Measurements from ENCODE around the gene FGD3. TPM values are rescaled to one million over a fixed set of nuclear protein-coding genes. Genes with fewer than 3 reads are reported as not detected.

The FGD3 gene
- total and polyA plus RNA-seq, 2 donors (not counting 1 experiment from before 2014, with no cell fraction given): 130 to 134 TPM

DNA sequence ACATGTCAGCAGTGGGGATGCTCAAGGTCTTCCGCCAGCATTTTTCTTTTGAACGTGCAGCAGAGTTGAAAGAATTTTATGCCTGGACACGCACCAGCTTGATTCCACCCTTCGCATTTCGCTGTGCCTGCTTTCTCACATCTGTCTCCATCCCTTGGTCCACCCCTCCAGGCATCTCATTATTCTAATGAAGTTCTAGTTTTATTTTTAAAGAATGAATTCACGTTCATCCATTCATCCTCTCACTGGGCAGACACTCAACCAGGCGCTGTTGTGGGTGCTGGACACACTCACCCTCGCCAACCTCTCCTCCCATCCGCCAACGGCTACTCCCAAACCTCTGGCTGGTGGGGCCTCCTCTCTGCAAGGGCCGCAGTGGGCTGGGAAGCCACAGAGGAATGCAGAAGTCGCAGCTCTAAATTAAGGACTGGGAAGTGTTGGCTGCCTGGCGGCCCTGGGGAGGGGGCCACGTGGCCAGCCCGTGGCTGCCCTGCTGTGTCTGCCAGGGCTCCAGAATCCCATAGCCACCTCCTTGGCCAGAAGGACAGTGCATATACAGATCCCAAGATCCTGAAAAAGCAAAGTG is 117.9 kb downstream of the FGD3 start:
- Mint-ChIP-seq H3K9me3 (ENCODE audit: insufficient read depth) (no peaks in the 10 kb centered on the region), H3K27me3 (no peaks in the 10 kb centered on the region), H3K27ac (peak overlapping the region; percentile 99), H3K4me1 (peaks cover 74% of the 10 kb centered on the region), H3K4me3 (peak overlapping the region; percentile 92)
- peaks cover 57 to 58% of the 10 kb centered on the region in 2 donors for H3K4me1 ChIP-seq (ENCODE audit: control insufficient read depth in 2 of 2, insufficient read depth in 2 of 2, low read length in 2 of 2)
- ChIA-PET CTCF (interaction anchor here (0.9 to 1.8 kb wide), 8 partner anchors 29 to 108 kb away, joined by 3 to 14 read pairs (median 4); partner anchors contain the start of gene CARD19), POLR2A (interaction anchor here (0.6 to 5.4 kb wide), 5 partner anchors 15 to 39 kb away, joined by 5 to 36 read pairs (median 7); partner anchors contain the start of gene CARD19)
- H3K27me3 ChIP-seq (replicated peaks in 1 of 4; ENCODE audit: control extremely low read depth in 1 of 4, control insufficient read depth in 3 of 4, insufficient read depth in 4 of 4, low read length in 3 of 4): no peaks in the 10 kb centered on the region
- DNase-seq (no peak), ATAC-seq (ENCODE audit: low read depth) (no peak)
- 39% methylated on average over 11 of the region's 15 CpGs for WGBS (ENCODE audit: insufficient coverage)
- H3K4me3 ChIP-seq (ENCODE audit: control extremely low read depth in 1 of 5, extremely low read depth in 1 of 5, insufficient read depth in 1 of 5, low read depth in 2 of 5, low read length in 4 of 5): peak overlapping the region in 1 of 5 experiments; percentile 10
- H3K9me3 ChIP-seq (ENCODE audit: control extremely low read depth in 1 of 3, control insufficient read depth in 2 of 3, insufficient read depth in 1 of 3, low read length in 2 of 3): no peaks in the 10 kb centered on the region
- peak overlapping the region; percentile 74 to 78 for H3K27ac ChIP-seq (ENCODE audit: low read length in 2 of 2)
- H3K4me2 ChIP-seq (replicated peaks; ENCODE audit: low read depth, low read length, poor library complexity, severe bottlenecking): peak overlapping the region; percentile 94
- peaks cover 83% of the 10 kb centered on the region for H3K79me2 ChIP-seq (ENCODE audit: control insufficient read depth, insufficient read depth, low read length)
- TF ChIP-seq EZH2 (IDR thresholded peaks at IDR 0.05; ENCODE audit: borderline replicate concordance, insufficient read depth, low read depth, low read length, poor library complexity, severe bottlenecking): no peak
- TF ChIP-seq, protein P1, sequence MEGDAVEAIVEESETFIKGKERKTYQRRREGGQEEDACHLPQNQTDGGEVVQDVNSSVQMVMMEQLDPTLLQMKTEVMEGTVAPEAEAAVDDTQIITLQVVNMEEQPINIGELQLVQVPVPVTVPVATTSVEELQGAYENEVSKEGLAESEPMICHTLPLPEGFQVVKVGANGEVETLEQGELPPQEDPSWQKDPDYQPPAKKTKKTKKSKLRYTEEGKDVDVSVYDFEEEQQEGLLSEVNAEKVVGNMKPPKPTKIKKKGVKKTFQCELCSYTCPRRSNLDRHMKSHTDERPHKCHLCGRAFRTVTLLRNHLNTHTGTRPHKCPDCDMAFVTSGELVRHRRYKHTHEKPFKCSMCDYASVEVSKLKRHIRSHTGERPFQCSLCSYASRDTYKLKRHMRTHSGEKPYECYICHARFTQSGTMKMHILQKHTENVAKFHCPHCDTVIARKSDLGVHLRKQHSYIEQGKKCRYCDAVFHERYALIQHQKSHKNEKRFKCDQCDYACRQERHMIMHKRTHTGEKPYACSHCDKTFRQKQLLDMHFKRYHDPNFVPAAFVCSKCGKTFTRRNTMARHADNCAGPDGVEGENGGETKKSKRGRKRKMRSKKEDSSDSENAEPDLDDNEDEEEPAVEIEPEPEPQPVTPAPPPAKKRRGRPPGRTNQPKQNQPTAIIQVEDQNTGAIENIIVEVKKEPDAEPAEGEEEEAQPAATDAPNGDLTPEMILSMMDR (IDR thresholded peaks at IDR 0.05): no peak
- H2AFZ ChIP-seq (ENCODE audit: insufficient read depth, low read depth, low read length, poor library complexity, severe bottlenecking): no peak overlapping the region
- H4K20me1 ChIP-seq (ENCODE audit: control insufficient read depth, insufficient read depth, low read length, poor library complexity, severe bottlenecking): no peaks in the 10 kb centered on the region
- H3K9ac ChIP-seq (ENCODE audit: low read length): no peak overlapping the region
- intact Hi-C loops (cut with micrococcal nuclease): loop anchor here (2.0 kb wide), 1 partner anchor 100 kb away; no protein-coding TSS in a partner anchor
- peaks cover 0 to 43% of the 10 kb centered on the region in 2 experiments for H3K36me3 ChIP-seq (replicated peaks in 1 of 2; ENCODE audit: control extremely low read depth in 1 of 2, control insufficient read depth in 1 of 2, extremely low read depth in 1 of 2, insufficient read depth in 2 of 2, low read length in 1 of 2)

DNA sequence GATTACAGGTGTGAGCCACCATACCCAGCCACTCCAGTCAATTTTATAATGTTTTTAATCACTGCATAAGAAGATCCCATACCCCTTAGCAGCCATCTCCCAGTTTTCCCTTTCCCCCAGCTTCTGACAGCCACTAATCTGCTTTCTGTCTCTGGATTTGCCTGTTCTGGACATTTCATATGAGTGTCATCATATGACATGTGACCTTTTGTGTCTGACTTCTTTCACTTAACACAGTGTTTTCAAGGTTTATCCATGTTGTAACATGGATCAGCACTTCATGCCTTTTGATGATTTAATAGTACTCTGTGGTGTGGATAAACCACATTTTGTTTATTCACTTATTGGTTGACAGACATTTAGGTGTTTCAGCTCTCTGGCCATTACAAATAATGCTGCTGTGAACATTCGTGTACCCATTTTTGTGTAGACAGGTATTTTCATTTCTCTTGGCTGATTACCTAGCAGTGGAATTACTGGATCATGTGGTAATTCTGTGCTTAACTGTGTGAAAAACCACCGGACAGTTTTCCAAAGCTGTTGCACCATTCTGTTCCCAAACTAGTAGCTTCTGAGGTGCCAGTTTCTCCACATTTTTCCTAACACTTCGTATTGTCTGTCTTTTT is 119.8 kb downstream of the FGD3 start:
- no peak for DNase-seq
- Histone ChIP-seq H3K9ac (ENCODE audit: low read length) (no peak overlapping the region), H3K27me3 (replicated peaks in 1 of 4; ENCODE audit: control extremely low read depth in 1 of 4, control insufficient read depth in 3 of 4, insufficient read depth in 4 of 4, low read length in 3 of 4) (no peaks in the 10 kb centered on the region), H3K4me2 (replicated peaks; ENCODE audit: low read depth, low read length, poor library complexity, severe bottlenecking) (no peak overlapping the region), H3K4me3 (ENCODE audit: control extremely low read depth in 1 of 5, extremely low read depth in 1 of 5, insufficient read depth in 1 of 5, low read depth in 2 of 5, low read length in 4 of 5) (no peak overlapping the region), H3K36me3 (replicated peaks in 1 of 2; ENCODE audit: control extremely low read depth in 1 of 2, control insufficient read depth in 1 of 2, extremely low read depth in 1 of 2, insufficient read depth in 2 of 2, low read length in 1 of 2) (peaks cover 4 to 59% of the 10 kb centered on the region in 2 experiments), H3K4me1 (ENCODE audit: control insufficient read depth in 2 of 2, insufficient read depth in 2 of 2, low read length in 2 of 2) (peaks cover 39 to 44% of the 10 kb centered on the region in 2 donors), H3K9me3 (ENCODE audit: control extremely low read depth in 1 of 3, control insufficient read depth in 2 of 3, insufficient read depth in 1 of 3, low read length in 2 of 3) (no peaks in the 10 kb centered on the region), H3K27ac (ENCODE audit: low read length in 2 of 2) (no peak overlapping the region), H4K20me1 (ENCODE audit: control insufficient read depth, insufficient read depth, low read length, poor library complexity, severe bottlenecking) (peaks cover 11% of the 10 kb centered on the region), H2AFZ (ENCODE audit: insufficient read depth, low read depth, low read length, poor library complexity, severe bottlenecking) (no peak overlapping the region), H3K79me2 (ENCODE audit: control insufficient read depth, insufficient read depth, low read length) (peaks cover 92% of the 10 kb centered on the region)
- no peaks in the 10 kb centered on the region for H3K27me3 Mint-ChIP-seq
- peaks cover 59% of the 10 kb centered on the region for H3K4me1 Mint-ChIP-seq
- 100% methylated on average over 2 of the region's 3 CpGs for WGBS (ENCODE audit: insufficient coverage)
- no peak for ATAC-seq (ENCODE audit: low read depth)
- no peaks in the 10 kb centered on the region for H3K9me3 Mint-ChIP-seq (ENCODE audit: insufficient read depth)
- intact Hi-C loops (cut with micrococcal nuclease): no loop called here
- TF ChIP-seq EZH2 (IDR thresholded peaks at IDR 0.05; ENCODE audit: borderline replicate concordance, insufficient read depth, low read depth, low read length, poor library complexity, severe bottlenecking): no peak
- TF ChIP-seq, protein P1 (IDR thresholded peaks at IDR 0.05): no peak
- peak overlapping the region; percentile 47 for H3K27ac Mint-ChIP-seq
- POLR2A ChIA-PET: interaction anchor here (0.7 to 5.4 kb wide), 2 partner anchors 9 to 28 kb away, joined by 4 to 36 read pairs; partner anchors contain the start of gene CARD19
- CTCF ChIA-PET: interaction anchor here (1.2 to 1.4 kb wide), 2 partner anchors 16 to 63 kb away, joined by 3 read pairs; no protein-coding TSS in a partner anchor
- H3K4me3 Mint-ChIP-seq: no peak overlapping the region

All from B cell (primary cell).